GM12864 (cell line): ENCODE measurements around the gene NPR2.

Experiments
- DNase-seq: peaks from one replicate; pipeline ENCODE4 v3.0.0-alpha.2; 2011; ENCODE audit warnings: low read depth
- H3K4me3 ChIP-seq: 2 replicates; pipeline ENCODE4 v1.5.1; 2011; ENCODE audit warnings: mild to moderate bottlenecking, low read depth, low read length, control low read depth
- CTCF ChIP-seq: IDR thresholded peaks from 2 replicates; pipeline ENCODE4 v1.5.1; 2011; ENCODE audit warnings: low read depth, mild to moderate bottlenecking, moderate library complexity, low read length, control low read depth, inconsistent platforms; ENCODE audit errors: missing control alignments

NPR2 gene

DNA sequence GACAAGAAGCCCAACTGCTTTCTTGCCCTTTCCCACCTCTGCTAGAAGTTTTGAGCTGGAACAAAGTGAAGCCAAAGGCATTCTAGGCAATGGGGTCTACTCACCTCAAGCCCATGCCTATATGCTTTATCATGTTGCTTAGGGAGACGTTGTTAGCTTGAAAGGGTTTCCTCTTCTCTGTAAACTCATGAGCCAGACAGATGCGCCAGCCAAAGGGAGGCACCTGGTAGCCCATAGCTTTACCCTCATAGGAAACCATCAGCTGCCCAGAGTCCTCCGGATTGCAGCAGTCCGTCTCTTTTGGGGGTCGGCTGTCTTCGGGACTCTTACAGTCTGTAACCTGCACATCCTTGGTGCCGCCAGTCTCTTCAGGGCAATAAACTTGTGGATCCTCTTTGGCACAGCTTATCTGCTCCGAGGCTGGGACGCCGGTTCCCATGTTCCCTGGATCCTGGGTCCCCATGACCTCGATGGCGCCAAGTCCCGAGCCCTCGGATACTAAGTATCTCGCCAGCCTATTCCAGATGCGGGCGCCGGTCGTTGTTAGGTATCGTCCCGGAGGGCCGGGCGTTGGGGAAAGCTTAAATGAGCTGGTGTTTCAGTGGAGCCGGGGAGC, 43.0 kb upstream of the NPR2 start:
- no peak for TF ChIP-seq CTCF
- DNase-seq, result no peak

GRCh38 chr9:35748858-35749514, 42.4 kb upstream of the NPR2 start, which contains the start of the genes GBA2 and RGP1:
GBA2 (minus strand) TSS chr9:35749228; CDS start chr9:35748704, 524 bp downstream.
RGP1 (plus strand) TSS chr9:35749287; CDS start chr9:35749756, 469 bp downstream.
- DNase-seq, result no peak
- H3K4me3 ChIP-seq, result peak within 1 kb of the TSS; percentile 90
- no peak for TF ChIP-seq CTCF

More for the DNA sequence above, 43.0 kb upstream of the NPR2 start:
- peak overlapping the region; percentile 90 for H3K4me3 ChIP-seq

DNA sequence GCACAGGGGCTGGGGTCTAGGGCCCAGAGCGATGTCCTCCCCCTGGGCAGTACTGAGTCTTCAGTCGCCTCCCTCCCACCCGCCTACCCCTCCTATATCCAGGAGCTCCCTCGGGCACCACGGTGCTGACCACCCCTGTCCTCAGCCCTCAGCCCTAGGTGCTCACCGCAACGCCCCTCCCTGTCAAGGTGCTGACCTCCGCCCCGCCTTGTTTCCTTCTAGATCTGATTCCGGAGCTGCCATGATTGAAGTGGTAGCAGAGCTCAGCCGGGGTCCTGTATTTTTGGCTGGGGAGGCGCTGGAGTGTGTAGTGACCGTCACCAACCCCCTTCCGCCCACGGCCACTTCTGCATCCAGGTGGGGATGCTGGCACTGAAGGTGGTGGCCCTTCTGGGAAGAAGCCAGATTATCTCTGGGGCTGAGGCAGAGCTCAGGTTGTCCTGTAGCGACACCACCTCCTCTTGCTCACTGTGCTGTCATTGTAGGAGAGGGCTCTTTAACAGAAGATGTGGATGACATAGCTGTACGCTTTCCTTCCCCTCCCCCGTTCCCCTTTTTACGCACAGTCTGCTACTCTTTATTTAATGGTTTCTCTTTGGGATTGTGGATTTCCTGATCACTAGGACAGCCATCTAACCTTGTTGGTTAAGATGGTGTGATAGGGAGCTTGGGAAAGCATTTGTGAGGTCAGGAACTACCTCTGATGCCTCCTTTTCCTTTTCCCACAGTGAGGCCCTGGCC, 41.7 kb upstream of the NPR2 start:
- peak; percentile 6 for TF ChIP-seq CTCF
- DNase-seq, result no peak

GRCh38 chr9:35750256-35750531, 41.2 kb upstream of the NPR2 start:
- H3K4me3 ChIP-seq, result peak overlapping the region; percentile 90
- no peak for TF ChIP-seq CTCF

More for the DNA sequence above, 41.7 kb upstream of the NPR2 start:
- peak overlapping the region; percentile 90 for H3K4me3 ChIP-seq

GRCh38 chr9:35753466-35753865, 37.9 kb upstream of the NPR2 start:
- no peak for TF ChIP-seq CTCF
- H3K4me3 ChIP-seq, result no peak overlapping the region
- DNase-seq, result no peak

More at GRCh38 chr9:35750256-35750531, 41.2 kb upstream of the NPR2 start:
- no peak for DNase-seq

GRCh38 chr9:35754264-35754663, 37.1 kb upstream of the NPR2 start, which contains the start of gene MSMP:
MSMP (minus strand) TSS chr9:35754276; CDS start chr9:35754129, 147 bp downstream.
- no peak for TF ChIP-seq CTCF
- H3K4me3 ChIP-seq, result no peak within 1 kb of the TSS
- DNase-seq, result no peak
